Hepatocyte (in vitro differentiated cells): Measurements from ENCODE around the gene SLC25A13. TPM values are rescaled to one million over a fixed set of nuclear protein-coding genes. Genes with fewer than 3 reads are reported as not detected.
A peak's percentile ranks its signal among the peaks of the same experiment; 100 is the strongest.

Experiments
- DNase-seq: peaks from one replicate; pipeline ENCODE4 v3.0.0-alpha.2; 2016; ENCODE audit warnings: low spot score
- H2AFZ ChIP-seq: fragments of 200-600 bp; sonication (generic); 2 replicates; pipeline ENCODE4 v1.6.0; 2016; ENCODE audit warnings: antibody characterized with exemption, mild to moderate bottlenecking
- H3K27ac ChIP-seq: fragments of 200-600 bp; sonication (generic); 2 replicates; pipeline ENCODE4 v1.5.1; 2016; ENCODE audit warnings: mild to moderate bottlenecking
- H3K27me3 ChIP-seq: fragments of 200-600 bp; sonication (generic); 2 replicates; pipeline ENCODE4 v1.6.1; 2016
- H3K36me3 ChIP-seq: fragments of 200-600 bp; sonication (generic); replicated peaks from 2 replicates; pipeline ENCODE4 v1.5.1; 2016; ENCODE audit warnings: low read depth; ENCODE audit not compliant: insufficient read depth
- H3K4me1 ChIP-seq: fragments of 200-600 bp; sonication (generic); 2 replicates; pipeline ENCODE4 v1.5.1; 2016; ENCODE audit warnings: mild to moderate bottlenecking, moderate library complexity; ENCODE audit not compliant: insufficient read depth
- H3K4me2 ChIP-seq: fragments of 200-600 bp; sonication (generic); 2 replicates; pipeline ENCODE4 v1.6.0; 2016
- H3K4me3 ChIP-seq: fragments of 200-600 bp; sonication (generic); 2 replicates; pipeline ENCODE4 v1.5.1; 2016; ENCODE audit warnings: mild to moderate bottlenecking
- H3K79me2 ChIP-seq: fragments of 200-600 bp; sonication (generic); 2 replicates; pipeline ENCODE4 v1.6.0; 2017; ENCODE audit warnings: mild to moderate bottlenecking
- H3K9me2 ChIP-seq: fragments of 200-600 bp; sonication (generic); replicated peaks from 2 replicates; pipeline ENCODE4 v1.6.0; 2017; ENCODE audit warnings: mild to moderate bottlenecking; ENCODE audit not compliant: insufficient read depth
- H3K9me3 ChIP-seq: fragments of 200-600 bp; sonication (generic); 2 replicates; pipeline ENCODE4 v1.5.1; 2016; ENCODE audit warnings: low read depth, mild to moderate bottlenecking
- H4K20me1 ChIP-seq: fragments of 200-600 bp; sonication (generic); 2 replicates; pipeline ENCODE4 v1.6.0; 2016; ENCODE audit warnings: mild to moderate bottlenecking; ENCODE audit not compliant: insufficient read depth, poor library complexity, severe bottlenecking
- EZH2 ChIP-seq: fragments of 200-600 bp; sonication (generic); IDR thresholded peaks from 2 replicates; pipeline ENCODE4 v1.6.1; 2016; ENCODE audit warnings: antibody characterized with exemption, mild to moderate bottlenecking, borderline replicate concordance
- EZH2phosphoT487 ChIP-seq: fragments of 200-600 bp; sonication (generic); IDR thresholded peaks from one replicate; pipeline ENCODE4 v1.6.1; 2018; ENCODE audit warnings: antibody characterized with exemption, mild to moderate bottlenecking, low read depth, moderate library complexity; ENCODE audit not compliant: unreplicated experiment, severe bottlenecking
- WGBS: methylation state at CpG from one replicate; pipeline ENCODE4 v1.1.6; 2016; ENCODE audit warnings: low lambda C conversion rate; ENCODE audit errors: missing lambda C conversion rate; 5-methylcytosine and 5-hydroxymethylcytosine counted together
- polyA plus RNA-seq: library from polyadenylated mRNA; unstranded; fragments of >200 nt; fragmentation: Nextera tagmentation; extraction: Ambion mirVana; gene quantifications from 2 replicates; pipeline ENCODE4 v1.2.1, GENCODE V29; 2016
- total RNA-seq: library from RNA; depleted of rRNA; stranded (reverse); fragments of >200 nt; gene quantifications from 2 replicates; pipeline ENCODE4 v1.2.3, GENCODE V29; 2014
- TF ChIP-seq, protein P1 (sequence below): fragments of 200-600 bp; sonication (generic); IDR thresholded peaks from 2 replicates; pipeline ENCODE4 v1.5.1; 2016; ENCODE audit warnings: antibody characterized with exemption, mild to moderate bottlenecking; ENCODE audit not compliant: poor library complexity

SLC25A13 gene
- total and polyA plus RNA-seq, 2 experiments from 2014 or later = 37.5 to 55.1 TPM

DNA sequence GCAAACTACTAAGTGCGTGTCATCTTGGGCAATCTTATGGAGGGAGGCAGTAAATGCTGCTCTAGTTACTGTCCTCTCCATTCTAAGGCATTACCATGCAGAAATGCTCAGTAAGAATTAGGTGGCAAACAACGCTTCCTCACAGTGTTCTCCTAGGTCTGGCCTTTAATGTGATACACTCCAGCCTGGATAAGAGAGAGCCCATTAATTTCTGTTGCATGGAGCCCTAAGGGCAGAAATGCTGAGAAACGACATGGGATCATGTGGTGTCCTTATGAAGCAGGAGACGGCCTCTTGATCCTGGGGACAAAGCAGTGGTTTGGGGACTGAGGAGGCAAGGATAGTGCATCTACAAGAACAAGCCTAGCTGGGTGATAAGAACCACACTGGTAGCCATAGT lies 44.0 kb downstream of the SLC25A13 start:
- Histone ChIP-seq H3K4me1 (no peaks in the 10 kb centered on the region), H3K27me3 (no peaks in the 10 kb centered on the region), H3K36me3 (no peaks in the 10 kb centered on the region), H2AFZ (no peak overlapping the region), H3K27ac (no peak overlapping the region), H4K20me1 (no peaks in the 10 kb centered on the region), H3K9me3 (no peaks in the 10 kb centered on the region), H3K79me2 (peaks cover 39% of the 10 kb centered on the region), H3K4me3 (no peak overlapping the region), H3K9me2 (no peaks in the 10 kb centered on the region), H3K4me2 (no peak overlapping the region)
- 80% methylated on average over 4 of the region's 4 CpGs for WGBS
- DNase-seq = no peak
- TF ChIP-seq EZH2 (no peak), EZH2phosphoT487 (no peak)
- TF ChIP-seq, protein P1, sequence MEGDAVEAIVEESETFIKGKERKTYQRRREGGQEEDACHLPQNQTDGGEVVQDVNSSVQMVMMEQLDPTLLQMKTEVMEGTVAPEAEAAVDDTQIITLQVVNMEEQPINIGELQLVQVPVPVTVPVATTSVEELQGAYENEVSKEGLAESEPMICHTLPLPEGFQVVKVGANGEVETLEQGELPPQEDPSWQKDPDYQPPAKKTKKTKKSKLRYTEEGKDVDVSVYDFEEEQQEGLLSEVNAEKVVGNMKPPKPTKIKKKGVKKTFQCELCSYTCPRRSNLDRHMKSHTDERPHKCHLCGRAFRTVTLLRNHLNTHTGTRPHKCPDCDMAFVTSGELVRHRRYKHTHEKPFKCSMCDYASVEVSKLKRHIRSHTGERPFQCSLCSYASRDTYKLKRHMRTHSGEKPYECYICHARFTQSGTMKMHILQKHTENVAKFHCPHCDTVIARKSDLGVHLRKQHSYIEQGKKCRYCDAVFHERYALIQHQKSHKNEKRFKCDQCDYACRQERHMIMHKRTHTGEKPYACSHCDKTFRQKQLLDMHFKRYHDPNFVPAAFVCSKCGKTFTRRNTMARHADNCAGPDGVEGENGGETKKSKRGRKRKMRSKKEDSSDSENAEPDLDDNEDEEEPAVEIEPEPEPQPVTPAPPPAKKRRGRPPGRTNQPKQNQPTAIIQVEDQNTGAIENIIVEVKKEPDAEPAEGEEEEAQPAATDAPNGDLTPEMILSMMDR = no peak

DNA sequence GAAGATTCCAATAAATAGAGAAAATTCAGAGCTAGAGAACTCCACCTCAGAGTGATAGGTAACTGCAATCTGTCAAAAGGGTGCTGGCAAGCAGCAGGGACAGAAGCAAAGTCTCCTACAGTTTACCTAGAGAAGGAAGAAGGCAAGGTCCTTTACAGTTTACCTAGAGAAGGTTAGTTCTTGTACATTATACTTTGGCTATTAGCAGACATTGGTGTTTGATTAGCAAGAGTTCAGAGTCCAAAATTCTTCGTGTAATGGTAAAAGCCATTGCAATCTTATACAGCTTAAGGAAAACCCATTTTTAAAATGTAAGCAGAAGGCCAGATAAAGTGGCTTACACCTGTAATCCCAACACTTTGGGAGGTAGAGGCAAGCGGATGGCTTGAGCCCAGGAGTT lies 45.9 kb downstream of the SLC25A13 start:
- no peak for TF ChIP-seq EZH2phosphoT487
- no peak for TF ChIP-seq EZH2
- TF ChIP-seq, protein P1 = no peak
- Histone ChIP-seq H3K4me2 (peak overlapping the region; percentile 46), H3K27me3 (no peaks in the 10 kb centered on the region), H3K9me3 (no peaks in the 10 kb centered on the region), H3K9me2 (no peaks in the 10 kb centered on the region), H4K20me1 (no peaks in the 10 kb centered on the region), H3K4me1 (no peaks in the 10 kb centered on the region), H3K27ac (no peak overlapping the region), H3K79me2 (peaks cover 31% of the 10 kb centered on the region), H3K36me3 (no peaks in the 10 kb centered on the region), H3K4me3 (no peak overlapping the region), H2AFZ (no peak overlapping the region)
- DNase-seq = no peak
- 84% methylated on average over 2 of the region's 2 CpGs for WGBS

DNA sequence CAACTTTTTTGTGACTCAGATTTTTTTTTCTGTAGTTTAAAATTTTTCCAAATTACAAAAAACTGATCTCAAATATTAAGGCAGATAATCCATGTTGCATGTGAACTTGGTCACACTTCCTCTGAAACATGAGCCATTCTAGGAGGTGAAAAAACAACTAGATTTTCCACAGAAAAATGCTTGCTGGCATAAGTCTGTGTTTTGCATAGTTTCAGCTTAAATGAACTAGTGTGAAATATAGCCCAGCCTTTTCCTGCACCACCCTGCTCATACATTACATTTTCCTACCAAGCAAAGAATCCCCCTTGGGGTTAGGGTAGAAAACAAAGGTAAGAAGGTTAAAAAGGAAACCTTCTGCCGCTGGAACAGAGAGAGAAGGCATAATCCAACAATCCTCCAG lies 48.2 kb downstream of the SLC25A13 start:
- Histone ChIP-seq H2AFZ (no peak overlapping the region), H3K27ac (no peak overlapping the region), H3K9me2 (no peaks in the 10 kb centered on the region), H3K79me2 (peaks cover 21% of the 10 kb centered on the region), H4K20me1 (no peaks in the 10 kb centered on the region), H3K36me3 (no peaks in the 10 kb centered on the region), H3K4me1 (no peaks in the 10 kb centered on the region), H3K4me3 (no peak overlapping the region), H3K27me3 (no peaks in the 10 kb centered on the region), H3K9me3 (no peaks in the 10 kb centered on the region), H3K4me2 (no peak overlapping the region)
- 96% methylated on average over 1 of the region's 1 CpG for WGBS
- TF ChIP-seq EZH2 (no peak), EZH2phosphoT487 (no peak)
- TF ChIP-seq, protein P1 = no peak
- DNase-seq = no peak

DNA sequence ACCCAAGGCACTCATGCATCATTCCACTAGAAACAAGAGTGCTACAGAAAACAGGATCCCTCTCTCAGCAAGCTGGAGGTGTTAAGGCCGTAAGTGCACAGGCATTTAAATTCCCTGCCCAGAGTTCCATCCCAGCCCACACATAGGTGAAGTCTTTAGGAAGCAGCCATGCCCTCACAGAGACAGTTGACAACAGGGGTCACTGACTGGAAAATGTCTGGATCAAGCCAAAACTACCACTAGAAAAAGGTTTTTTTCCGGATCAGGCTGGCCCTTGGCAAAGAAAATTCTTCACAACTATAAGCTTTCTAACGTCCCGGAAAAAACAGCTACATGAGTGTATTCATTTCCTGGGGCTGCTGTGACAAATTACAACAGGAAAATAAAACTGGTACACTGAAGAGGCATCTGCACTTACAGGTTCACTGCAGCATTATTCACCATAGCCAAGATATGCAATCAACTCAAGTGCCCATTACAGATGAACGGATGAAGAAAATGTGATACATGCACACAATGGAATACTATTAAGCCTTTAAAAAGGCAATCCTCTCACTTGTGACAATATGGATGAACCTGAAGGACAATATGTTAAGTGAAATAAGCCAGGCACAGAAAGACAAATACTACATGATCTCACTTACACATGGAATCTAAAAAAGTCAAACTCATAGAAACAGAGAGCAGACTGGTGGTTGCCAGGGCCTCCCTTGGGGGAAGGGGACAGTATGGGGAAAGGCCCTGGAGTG lies 52.5 kb downstream of the SLC25A13 start:
- TF ChIP-seq EZH2 (no peak), EZH2phosphoT487 (no peak)
- TF ChIP-seq, protein P1 = no peak

More for the DNA sequence above, 52.5 kb downstream of the SLC25A13 start:
- no peak overlapping the region for H3K4me2 ChIP-seq
- H2AFZ ChIP-seq = no peak overlapping the region
- H3K4me1 ChIP-seq = no peaks in the 10 kb centered on the region
- DNase-seq = no peak
- H3K9me3 ChIP-seq = no peaks in the 10 kb centered on the region
- H3K4me3 ChIP-seq = no peak overlapping the region
- H4K20me1 ChIP-seq = no peaks in the 10 kb centered on the region
- 96% methylated on average over 5 of the region's 5 CpGs for WGBS
- no peaks in the 10 kb centered on the region for H3K36me3 ChIP-seq
- H3K27ac ChIP-seq = no peak overlapping the region
- no peaks in the 10 kb centered on the region for H3K9me2 ChIP-seq
- H3K27me3 ChIP-seq = no peaks in the 10 kb centered on the region
- peaks cover 29% of the 10 kb centered on the region for H3K79me2 ChIP-seq
